K562 (cell line): ENCODE measurements around the gene RPLP2. TPM values are rescaled to one million over a fixed set of nuclear protein-coding genes. Genes with fewer than 3 reads are reported as not detected.

Experiments used
- ARID1B ChIP-seq: fragments of 450-650 bp; IDR thresholded peaks from 2 replicates; pipeline ENCODE4 v1.6.1; 2016; ENCODE audit warnings: antibody characterized with exemption, mild to moderate bottlenecking, inconsistent platforms
- FIP1L1 ChIP-seq: fragments of 200-400 bp; formaldehyde crosslinking; IDR thresholded peaks from 2 replicates; pipeline ENCODE4 v1.6.1; 2018; ENCODE audit warnings: mild to moderate bottlenecking, low read depth, low read length; ENCODE audit not compliant: poor library complexity, severe bottlenecking
- L3MBTL2 ChIP-seq: fragments of 450-650 bp; IDR thresholded peaks from 2 replicates; pipeline ENCODE4 v1.6.1; 2016; ENCODE audit warnings: mild to moderate bottlenecking, moderate library complexity
- LARP7 ChIP-seq: fragments of 450-650 bp; IDR thresholded peaks from 2 replicates; pipeline ENCODE4 v1.6.1; 2016
- MTF1 ChIP-seq: fragments of 250-450 bp; sonication (Bioruptor Pico); IDR thresholded peaks from 2 replicates; pipeline ENCODE4 v1.9.0; 2021; ENCODE audit warnings: moderate library complexity, mild to moderate bottlenecking, inconsistent platforms, borderline replicate concordance
- NFXL1 ChIP-seq: fragments of 450-650 bp; formaldehyde crosslinking; IDR thresholded peaks from 2 replicates; pipeline ENCODE4 v1.4.0; 2021; ENCODE audit warnings: mild to moderate bottlenecking
- PYGO2 ChIP-seq: fragments of 450-650 bp; IDR thresholded peaks from 2 replicates; pipeline ENCODE4 v1.6.1; 2016; ENCODE audit warnings: mild to moderate bottlenecking, missing genetic modification characterization, moderate library complexity, missing compliant biosample characterization
- THRAP3 ChIP-seq: fragments of 450-650 bp; IDR thresholded peaks from 2 replicates; pipeline ENCODE4 v1.6.1; 2016; ENCODE audit warnings: mild to moderate bottlenecking, inconsistent platforms, borderline replicate concordance
- ZFPM2 ChIP-seq: fragments of 250-450 bp; sonication (Bioruptor Pico); IDR thresholded peaks from 2 replicates; pipeline ENCODE4 v1.5.1; 2022; ENCODE audit warnings: mild to moderate bottlenecking
- ZNF133 ChIP-seq: fragments of 250-450 bp; sonication (Bioruptor Pico); IDR thresholded peaks from 2 replicates; pipeline ENCODE4 v1.4.0; 2020; ENCODE audit warnings: mild to moderate bottlenecking
- ZNF696 ChIP-seq: fragments of 250-450 bp; sonication (Bioruptor Pico); conservative IDR thresholded peaks from 2 replicates; pipeline ENCODE4 v1.4.0; 2020; ENCODE audit warnings: mild to moderate bottlenecking, moderate library complexity
- polyA plus RNA-seq, 8 experiments: library from polyadenylated mRNA; depleted of rRNA in 4 of 8; stranded (reverse) in 5 of 8; unstranded in 3 of 8; fragments of >200 nt; fragmentation: Nextera tagmentation in 2 of 8; fragmentation: Illumina TruSeq in 1 of 8; extraction: Ambion mirVana in 2 of 8; extraction: Trizol in 1 of 8; gene quantifications; 2 replicates each; pipeline versions ENCODE4 v1.2.1 to v1.2.3, GENCODE V29; 2011 to 2014; ENCODE audit warnings: inconsistent platforms in 1 of 8, missing spikeins in 1 of 8
- total RNA-seq, 7 experiments: library from RNA; depleted of rRNA in 6 of 7; stranded (reverse); fragments of >200 nt in 6 of 7; fragmentation: Illumina TruSeq in 2 of 7; extraction: Trizol in 2 of 7; gene quantifications; 2 replicates each; pipeline versions ENCODE4 v1.2.1 to v1.2.3, GENCODE V29; 2011 to 2021; ENCODE audit warnings: low replicate concordance in 1 of 7
- TF ChIP-seq, protein P1 (sequence below): fragments of 250-450 bp; sonication (Bioruptor Pico); IDR thresholded peaks from 2 replicates; pipeline ENCODE4 v1.5.0; 2021; ENCODE audit warnings: mild to moderate bottlenecking, moderate library complexity
- TF ChIP-seq, protein P2 (sequence below): fragments of 450-650 bp; IDR thresholded peaks from 2 replicates; pipeline ENCODE4 v1.6.1; 2018; ENCODE audit not compliant: partially characterized antibody
- TF ChIP-seq, protein P3 (sequence below): fragments of 250-450 bp; sonication (Bioruptor Pico); IDR thresholded peaks from 2 replicates; pipeline ENCODE4 v1.6.1; 2021; ENCODE audit warnings: mild to moderate bottlenecking
- TF ChIP-seq, protein P4 (sequence below): fragments of 250-450 bp; sonication (Bioruptor Pico); IDR thresholded peaks from 2 replicates; pipeline ENCODE4 v1.9.0; 2021; ENCODE audit warnings: mild to moderate bottlenecking, inconsistent platforms
- TF ChIP-seq, protein P5 (sequence below), 2 experiments: fragments of 250-450 bp in 1 of 2; fragments of 450-650 bp in 1 of 2; sonication (Bioruptor Pico) in 1 of 2; IDR thresholded peaks; 2 replicates each; pipeline versions ENCODE4 v1.6.1 to v1.8.0; 2016 to 2021; ENCODE audit warnings: mild to moderate bottlenecking in 2 of 2, moderate library complexity in 2 of 2, missing compliant biosample characterization in 1 of 2, missing genetic modification characterization in 1 of 2

RPLP2 gene
- total and polyA plus RNA-seq, 9 of the 15 experiments (the other 6 are each of a cell fraction or from before 2014, with no cell fraction given): 528 to 3,807 (median 1,633) TPM

DNA sequence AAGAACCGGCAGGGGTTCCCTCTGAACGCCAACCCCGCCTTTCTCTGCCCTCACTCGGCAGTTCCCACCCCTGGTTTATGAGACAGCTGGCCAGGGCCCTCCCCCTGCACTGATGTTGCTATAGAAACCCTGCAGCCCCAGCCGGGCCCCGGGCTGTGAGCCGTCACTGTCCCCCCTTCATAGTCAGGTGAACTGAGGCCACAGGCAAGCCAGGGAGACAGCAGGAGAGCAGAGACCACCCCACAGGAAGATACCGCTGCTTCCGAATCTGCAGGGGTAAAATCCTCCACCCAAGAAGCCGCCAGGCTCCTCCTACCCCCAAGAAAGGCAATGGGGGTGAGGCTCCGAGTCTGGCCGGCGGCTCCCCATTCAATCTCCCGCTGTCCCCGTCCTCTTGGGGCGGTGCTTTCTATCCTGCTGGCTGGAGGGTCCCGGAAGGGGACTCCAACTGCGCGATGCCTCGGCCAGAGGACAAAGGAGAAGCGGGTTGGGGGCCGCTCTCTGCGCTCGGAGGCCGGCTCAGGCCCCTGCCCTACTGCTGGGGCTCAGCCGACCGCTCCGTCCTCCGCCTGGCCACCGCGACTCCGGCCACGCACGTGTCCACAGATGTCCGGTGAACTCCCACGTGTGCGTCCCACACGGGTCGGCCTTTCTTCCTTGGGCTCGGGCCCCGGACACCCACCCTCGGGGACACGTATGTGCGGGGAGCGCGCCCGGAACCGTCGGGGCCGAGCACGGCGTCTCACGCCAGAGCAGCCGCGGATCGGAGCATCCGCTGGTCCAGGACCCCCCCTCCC, 12.3 kb upstream of the RPLP2 start (continued):
- TF ChIP-seq, protein P1, sequence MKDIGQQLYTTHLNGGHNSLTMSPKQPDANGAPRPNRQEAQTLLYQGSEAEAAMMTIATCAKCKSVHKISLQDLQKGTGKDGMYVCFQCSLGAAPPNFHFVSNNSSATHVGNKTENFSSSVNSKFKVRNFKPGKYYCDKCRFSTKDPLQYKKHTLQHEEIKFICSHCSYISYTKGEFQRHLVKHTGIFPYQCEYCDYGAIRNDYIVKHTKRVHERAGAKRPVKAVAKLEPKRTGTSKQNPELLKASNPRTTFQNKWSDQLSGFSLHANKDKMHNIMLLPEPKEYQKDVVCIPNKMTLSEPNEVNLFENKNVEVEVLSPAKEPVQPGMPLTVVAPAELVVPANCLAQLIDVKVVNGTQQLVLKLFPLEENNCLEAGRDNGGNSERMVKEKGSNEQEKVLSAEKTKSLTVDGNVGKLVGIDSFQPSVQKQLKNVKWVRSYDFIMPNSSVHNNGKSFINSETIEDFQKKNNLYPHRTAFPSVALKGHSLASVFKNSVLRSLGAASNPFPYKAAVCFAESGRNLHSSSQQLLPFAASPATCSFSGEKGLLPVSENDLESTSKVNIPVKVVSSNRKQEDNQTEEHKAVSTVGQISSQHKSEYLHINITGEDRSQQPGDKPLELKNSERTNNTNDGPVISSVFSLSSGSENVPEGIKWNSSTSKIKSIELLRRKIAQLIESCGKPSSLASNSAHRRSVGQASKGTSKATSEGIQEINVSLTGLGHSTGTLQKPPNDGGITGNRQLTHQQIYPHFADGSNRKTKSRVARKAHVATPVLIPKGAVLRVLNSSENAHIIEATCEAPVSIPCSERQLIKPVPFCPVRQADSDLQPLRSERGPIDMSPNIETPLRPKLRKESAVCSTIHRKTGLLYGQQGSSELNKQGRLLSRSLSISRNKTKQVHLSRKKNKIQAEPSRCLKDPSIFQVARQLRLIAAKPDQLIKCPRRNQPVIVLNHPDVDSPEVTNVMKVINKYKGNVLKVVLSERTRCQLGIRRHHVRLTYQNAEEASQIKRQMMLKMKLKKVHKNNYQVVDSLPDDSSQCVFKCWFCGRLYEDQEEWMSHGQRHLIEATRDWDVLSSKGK: no peak
- TF ChIP-seq, protein P2, sequence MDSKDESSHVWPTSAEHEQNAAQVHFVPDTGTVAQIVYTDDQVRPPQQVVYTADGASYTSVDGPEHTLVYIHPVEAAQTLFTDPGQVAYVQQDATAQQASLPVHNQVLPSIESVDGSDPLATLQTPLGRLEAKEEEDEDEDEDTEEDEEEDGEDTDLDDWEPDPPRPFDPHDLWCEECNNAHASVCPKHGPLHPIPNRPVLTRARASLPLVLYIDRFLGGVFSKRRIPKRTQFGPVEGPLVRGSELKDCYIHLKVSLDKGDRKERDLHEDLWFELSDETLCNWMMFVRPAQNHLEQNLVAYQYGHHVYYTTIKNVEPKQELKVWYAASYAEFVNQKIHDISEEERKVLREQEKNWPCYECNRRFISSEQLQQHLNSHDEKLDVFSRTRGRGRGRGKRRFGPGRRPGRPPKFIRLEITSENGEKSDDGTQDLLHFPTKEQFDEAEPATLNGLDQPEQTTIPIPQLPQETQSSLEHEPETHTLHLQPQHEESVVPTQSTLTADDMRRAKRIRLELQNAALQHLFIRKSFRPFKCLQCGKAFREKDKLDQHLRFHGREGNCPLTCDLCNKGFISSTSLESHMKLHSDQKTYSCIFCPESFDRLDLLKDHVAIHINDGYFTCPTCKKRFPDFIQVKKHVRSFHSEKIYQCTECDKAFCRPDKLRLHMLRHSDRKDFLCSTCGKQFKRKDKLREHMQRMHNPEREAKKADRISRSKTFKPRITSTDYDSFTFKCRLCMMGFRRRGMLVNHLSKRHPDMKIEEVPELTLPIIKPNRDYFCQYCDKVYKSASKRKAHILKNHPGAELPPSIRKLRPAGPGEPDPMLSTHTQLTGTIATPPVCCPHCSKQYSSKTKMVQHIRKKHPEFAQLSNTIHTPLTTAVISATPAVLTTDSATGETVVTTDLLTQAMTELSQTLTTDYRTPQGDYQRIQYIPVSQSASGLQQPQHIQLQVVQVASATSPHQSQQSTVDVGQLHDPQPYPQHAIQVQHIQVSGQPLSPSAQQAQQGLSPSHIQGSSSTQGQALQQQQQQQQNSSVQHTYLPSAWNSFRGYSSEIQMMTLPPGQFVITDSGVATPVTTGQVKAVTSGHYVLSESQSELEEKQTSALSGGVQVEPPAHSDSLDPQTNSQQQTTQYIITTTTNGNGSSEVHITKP: no peak
- TF ChIP-seq ARID1B (no peak), ZNF133 (CRISPR knock-in tag) (no peak), L3MBTL2 (no peak; the same call in 1 of the 2 replicates), PYGO2 (no peak), LARP7 (no peak), NFXL1 (CRISPR knock-in tag) (no peak), FIP1L1 (peak; percentile 8), THRAP3 (no peak), MTF1 (no peak), ZFPM2 (CRISPR knock-in tag) (no peak), ZNF696 (no peak)
- TF ChIP-seq, protein P3, sequence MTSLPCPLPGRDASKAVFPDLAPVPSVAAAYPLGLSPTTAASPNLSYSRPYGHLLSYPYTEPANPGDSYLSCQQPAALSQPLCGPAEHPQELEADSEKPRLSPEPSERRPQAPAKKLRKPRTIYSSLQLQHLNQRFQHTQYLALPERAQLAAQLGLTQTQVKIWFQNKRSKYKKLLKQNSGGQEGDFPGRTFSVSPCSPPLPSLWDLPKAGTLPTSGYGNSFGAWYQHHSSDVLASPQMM (CRISPR knock-in tag): no peak
- TF ChIP-seq, protein P4, sequence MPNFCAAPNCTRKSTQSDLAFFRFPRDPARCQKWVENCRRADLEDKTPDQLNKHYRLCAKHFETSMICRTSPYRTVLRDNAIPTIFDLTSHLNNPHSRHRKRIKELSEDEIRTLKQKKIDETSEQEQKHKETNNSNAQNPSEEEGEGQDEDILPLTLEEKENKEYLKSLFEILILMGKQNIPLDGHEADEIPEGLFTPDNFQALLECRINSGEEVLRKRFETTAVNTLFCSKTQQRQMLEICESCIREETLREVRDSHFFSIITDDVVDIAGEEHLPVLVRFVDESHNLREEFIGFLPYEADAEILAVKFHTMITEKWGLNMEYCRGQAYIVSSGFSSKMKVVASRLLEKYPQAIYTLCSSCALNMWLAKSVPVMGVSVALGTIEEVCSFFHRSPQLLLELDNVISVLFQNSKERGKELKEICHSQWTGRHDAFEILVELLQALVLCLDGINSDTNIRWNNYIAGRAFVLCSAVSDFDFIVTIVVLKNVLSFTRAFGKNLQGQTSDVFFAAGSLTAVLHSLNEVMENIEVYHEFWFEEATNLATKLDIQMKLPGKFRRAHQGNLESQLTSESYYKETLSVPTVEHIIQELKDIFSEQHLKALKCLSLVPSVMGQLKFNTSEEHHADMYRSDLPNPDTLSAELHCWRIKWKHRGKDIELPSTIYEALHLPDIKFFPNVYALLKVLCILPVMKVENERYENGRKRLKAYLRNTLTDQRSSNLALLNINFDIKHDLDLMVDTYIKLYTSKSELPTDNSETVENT (CRISPR knock-in tag): no peak
- TF ChIP-seq, protein P5, sequence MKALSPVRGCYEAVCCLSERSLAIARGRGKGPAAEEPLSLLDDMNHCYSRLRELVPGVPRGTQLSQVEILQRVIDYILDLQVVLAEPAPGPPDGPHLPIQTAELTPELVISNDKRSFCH (CRISPR knock-in tag; IDR thresholded peaks at IDR 0.05): no peak
- TF ChIP-seq, protein P5 (tag; IDR thresholded peaks at IDR 0.05): no peak
